Memory B cell (primary cell): ENCODE results near the gene HDAC10.

ENCODE experiments used
- ATAC-seq: fragments of 150-1000 bp; cut with Tn5 transposase; 2 replicates; pipeline ENCODE4 v1.10.0; 2021; ENCODE audit warnings: low read depth, mild to moderate bottlenecking, moderate library complexity
- DNase-seq, 2 donors: peaks; one replicate each; pipeline ENCODE4 v3.0.0; 2022; ENCODE audit warnings: low spot score in 2 of 2
- H3K27ac Mint-ChIP-seq: one replicate; pipeline ENCODE4 v1.8.0; 2022; ENCODE audit warnings: mild to moderate bottlenecking, moderate library complexity, mixed read lengths
- H3K27me3 Mint-ChIP-seq: one replicate; pipeline ENCODE4 v1.8.0; 2022; ENCODE audit warnings: mixed read lengths
- H3K36me3 Mint-ChIP-seq: one replicate; pipeline ENCODE4 v1.8.0; 2022; ENCODE audit warnings: mild to moderate bottlenecking, mixed read lengths
- H3K4me1 Mint-ChIP-seq: one replicate; pipeline ENCODE4 v1.8.0; 2022; ENCODE audit warnings: mixed read lengths
- H3K4me3 Mint-ChIP-seq: one replicate; pipeline ENCODE4 v1.8.0; 2022; ENCODE audit warnings: mild to moderate bottlenecking, moderate library complexity, mixed read lengths
- H3K9me3 Mint-ChIP-seq: one replicate; pipeline ENCODE4 v1.8.0; 2022; ENCODE audit warnings: mixed read lengths

HDAC10 gene

GRCh38 chr22:50198624-50199017, 52.4 kb downstream of the HDAC10 start:
- Mint-ChIP-seq H3K27me3 (no peaks in the 10 kb centered on the region), H3K36me3 (peaks cover 5% of the 10 kb centered on the region), H3K4me1 (peaks cover 3% of the 10 kb centered on the region), H3K4me3 (no peak overlapping the region), H3K27ac (no peak overlapping the region), H3K9me3 (no peaks in the 10 kb centered on the region)
- ATAC-seq: no peak
- DNase-seq: no peak

- ATAC-seq (no peak), DNase-seq (no peak)
- Mint-ChIP-seq H3K27ac (no peak overlapping the region), H3K36me3 (peaks cover under 1% of the 10 kb centered on the region), H3K4me3 (no peak overlapping the region), H3K4me1 (peaks cover 4% of the 10 kb centered on the region), H3K9me3 (no peaks in the 10 kb centered on the region), H3K27me3 (no peaks in the 10 kb centered on the region)
Observed at GRCh38 chr22:50197856-50198623, 53.0 kb downstream of the HDAC10 start.

DNA sequence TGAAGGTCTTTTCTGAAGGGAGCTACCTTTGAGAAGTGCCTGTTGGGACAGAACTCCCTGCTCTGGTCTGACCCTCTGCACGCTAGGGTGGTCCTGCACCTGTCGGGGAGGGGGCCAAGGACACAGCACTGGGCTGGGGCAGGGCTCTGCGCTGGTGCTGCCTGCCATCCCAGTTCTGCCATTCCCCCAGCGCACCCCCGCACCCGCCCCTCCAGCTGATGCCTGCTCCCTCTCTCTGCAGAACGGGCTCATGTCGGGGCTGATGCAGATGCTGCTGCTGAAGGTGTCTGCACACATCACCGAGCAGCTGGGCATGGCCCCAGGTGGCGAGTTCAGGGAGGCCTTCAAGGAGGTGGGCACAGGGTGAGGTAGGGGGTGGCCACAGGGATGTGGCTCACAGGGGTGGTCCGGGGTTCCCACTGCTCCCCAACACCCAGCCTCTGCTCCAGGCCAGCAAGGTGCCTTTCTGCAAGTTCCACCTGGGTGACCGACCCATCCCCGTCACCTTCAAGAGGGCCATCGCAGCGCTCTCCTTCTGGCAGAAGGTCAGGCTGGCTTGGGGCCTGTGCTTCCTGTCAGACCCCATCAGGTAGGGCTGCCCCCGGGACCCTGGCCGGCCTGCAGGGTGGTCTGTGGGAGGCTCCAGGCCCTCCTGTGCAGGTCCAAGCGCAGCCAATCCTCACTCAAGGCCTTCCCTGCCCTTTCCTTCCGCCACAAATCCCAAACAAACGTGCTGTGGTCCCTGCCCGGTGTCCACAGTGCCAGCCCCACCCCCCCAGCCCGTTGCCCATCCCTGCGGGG, 53.9 kb downstream of the HDAC10 start:
- H3K27me3 Mint-ChIP-seq: no peaks in the 10 kb centered on the region
- ATAC-seq (no peak), DNase-seq (no peak)
- peaks cover 10% of the 10 kb centered on the region for H3K4me1 Mint-ChIP-seq
- no peaks in the 10 kb centered on the region for H3K9me3 Mint-ChIP-seq
- no peak overlapping the region for H3K27ac Mint-ChIP-seq
- peaks cover 4% of the 10 kb centered on the region for H3K36me3 Mint-ChIP-seq
- H3K4me3 Mint-ChIP-seq: no peak overlapping the region

GRCh38 chr22:50196256-50196655, 54.8 kb downstream of the HDAC10 start:
- H3K36me3 Mint-ChIP-seq: peaks cover 4% of the 10 kb centered on the region
- H3K27ac Mint-ChIP-seq: no peak overlapping the region
- H3K27me3 Mint-ChIP-seq: no peaks in the 10 kb centered on the region
- DNase-seq (no peak), ATAC-seq (no peak)
- no peak overlapping the region for H3K4me3 Mint-ChIP-seq
- peaks cover 11% of the 10 kb centered on the region for H3K4me1 Mint-ChIP-seq
- no peaks in the 10 kb centered on the region for H3K9me3 Mint-ChIP-seq
